GM20000 (cell line): Measurements from ENCODE around the gene CNTN3.

ENCODE experiments used
- DNase-seq: peaks from one replicate; pipeline ENCODE4 v3.0.0; 2012; ENCODE audit warnings: low spot score
- TF ChIP-seq, protein P1 (sequence below): IDR thresholded peaks from 2 replicates; pipeline ENCODE4 v1.5.1; 2012; ENCODE audit warnings: mild to moderate bottlenecking, control low read depth; ENCODE audit errors: extremely low read depth, missing control alignments

Gene CNTN3

DNA sequence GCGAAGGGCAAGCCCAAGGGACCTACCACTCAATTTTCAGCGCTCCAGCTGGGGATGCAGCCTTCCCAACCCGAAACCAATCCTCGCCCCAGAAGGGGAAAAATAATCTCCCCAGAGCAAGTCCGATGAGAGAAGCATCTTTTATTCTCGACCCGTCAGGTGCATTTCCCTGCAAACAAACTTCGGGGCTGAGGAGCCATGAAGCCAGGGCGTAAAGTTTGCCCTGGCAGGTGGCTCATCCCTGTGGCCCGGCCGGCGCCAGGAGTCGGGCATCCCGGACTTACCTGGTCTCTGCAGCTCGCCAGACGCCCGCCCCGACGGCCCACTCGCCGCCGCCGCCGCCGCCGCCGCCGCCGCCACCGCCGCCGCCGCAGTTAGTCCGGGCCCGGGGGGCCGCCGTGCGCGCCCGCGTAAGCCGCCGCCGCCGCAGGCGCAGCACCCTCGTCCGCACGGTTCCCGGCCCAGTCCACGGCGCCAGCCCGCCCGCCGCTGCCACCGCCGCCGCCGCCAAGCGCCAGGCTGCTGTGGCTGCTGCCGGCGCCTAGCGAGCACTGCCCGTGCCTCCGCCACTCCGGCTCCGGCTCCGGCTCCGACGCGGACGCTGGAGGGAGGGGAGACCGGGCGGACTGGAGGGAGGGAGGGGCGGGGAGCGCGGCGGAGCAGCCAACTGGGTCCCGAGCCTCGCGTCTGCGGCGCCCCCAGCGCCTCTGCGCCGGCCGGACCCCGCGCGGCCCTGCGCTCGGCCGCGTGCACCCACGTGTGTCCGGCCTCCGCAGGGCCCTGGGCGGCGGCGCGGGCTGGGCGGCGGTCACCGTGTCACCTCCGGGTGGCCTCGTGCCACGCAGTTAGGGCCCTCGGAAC lies at the start of gene CNTN3:
Gene CNTN3, minus strand, starts transcription at position 553 of the 861 bp plus-strand sequence. CDS start 93,547 bp downstream, outside the sequence.
- TF ChIP-seq, protein P1, sequence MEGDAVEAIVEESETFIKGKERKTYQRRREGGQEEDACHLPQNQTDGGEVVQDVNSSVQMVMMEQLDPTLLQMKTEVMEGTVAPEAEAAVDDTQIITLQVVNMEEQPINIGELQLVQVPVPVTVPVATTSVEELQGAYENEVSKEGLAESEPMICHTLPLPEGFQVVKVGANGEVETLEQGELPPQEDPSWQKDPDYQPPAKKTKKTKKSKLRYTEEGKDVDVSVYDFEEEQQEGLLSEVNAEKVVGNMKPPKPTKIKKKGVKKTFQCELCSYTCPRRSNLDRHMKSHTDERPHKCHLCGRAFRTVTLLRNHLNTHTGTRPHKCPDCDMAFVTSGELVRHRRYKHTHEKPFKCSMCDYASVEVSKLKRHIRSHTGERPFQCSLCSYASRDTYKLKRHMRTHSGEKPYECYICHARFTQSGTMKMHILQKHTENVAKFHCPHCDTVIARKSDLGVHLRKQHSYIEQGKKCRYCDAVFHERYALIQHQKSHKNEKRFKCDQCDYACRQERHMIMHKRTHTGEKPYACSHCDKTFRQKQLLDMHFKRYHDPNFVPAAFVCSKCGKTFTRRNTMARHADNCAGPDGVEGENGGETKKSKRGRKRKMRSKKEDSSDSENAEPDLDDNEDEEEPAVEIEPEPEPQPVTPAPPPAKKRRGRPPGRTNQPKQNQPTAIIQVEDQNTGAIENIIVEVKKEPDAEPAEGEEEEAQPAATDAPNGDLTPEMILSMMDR: no peak
- DNase-seq: no peak

DNA sequence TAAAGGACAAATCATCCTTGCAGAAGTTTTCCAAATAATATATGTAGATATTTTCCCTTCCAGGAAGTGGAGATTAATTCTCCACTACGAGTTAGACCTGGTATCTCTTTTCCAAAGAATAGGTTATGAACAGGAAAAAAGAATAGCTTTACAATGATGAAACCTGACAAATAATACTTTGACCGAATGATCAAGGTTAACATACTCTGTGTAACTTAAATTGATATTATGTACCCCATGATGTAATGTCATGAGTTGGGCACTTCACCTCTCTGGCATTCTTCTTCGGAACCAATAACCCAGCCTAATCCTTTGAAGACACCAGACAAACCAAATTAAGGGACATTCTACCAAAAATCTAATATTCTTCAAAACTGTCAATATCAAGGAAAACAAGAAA lies 48.7 kb upstream of the CNTN3 start:
- TF ChIP-seq, protein P1: no peak
- no peak for DNase-seq

DNA sequence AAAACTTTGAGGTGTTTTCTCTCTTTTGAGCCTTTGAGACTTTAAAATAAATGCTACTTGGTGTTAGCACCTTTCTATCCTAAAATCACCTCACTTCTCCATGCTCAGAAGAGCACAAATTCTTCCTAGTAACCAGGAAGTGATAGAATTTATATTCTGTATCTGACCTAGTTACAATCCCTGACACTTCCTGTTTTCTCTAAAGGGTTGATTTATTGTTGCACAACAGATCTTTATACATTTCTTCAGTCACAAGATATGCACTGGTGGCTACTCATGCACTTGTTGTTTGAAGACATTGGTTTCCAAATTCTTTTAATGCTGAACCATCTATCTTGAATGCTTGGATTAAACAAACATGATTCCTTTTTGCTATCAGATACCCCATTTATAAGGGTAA lies 47.2 kb upstream of the CNTN3 start:
- TF ChIP-seq, protein P1: no peak
- no peak for DNase-seq

DNA sequence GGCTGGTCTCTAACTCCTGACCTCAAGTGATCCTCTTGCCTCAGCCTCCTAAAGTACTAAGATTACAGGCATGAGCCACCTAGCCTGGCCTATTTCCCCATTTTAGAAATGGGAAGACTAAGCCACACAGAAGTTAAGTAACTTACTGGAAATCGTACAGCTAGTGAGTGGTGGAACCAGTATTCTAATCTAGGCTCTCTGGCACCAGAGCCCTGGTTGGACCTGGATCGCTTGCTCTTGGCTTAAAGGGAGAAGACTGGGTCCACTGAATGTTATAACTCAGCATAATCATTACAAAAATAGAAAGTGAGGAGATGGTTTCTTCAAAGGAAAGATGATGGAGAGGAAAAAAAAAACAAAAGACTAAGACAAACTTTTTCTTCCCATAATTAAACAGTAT lies 37.4 kb upstream of the CNTN3 start:
- TF ChIP-seq, protein P1: no peak
- DNase-seq: no peak

DNA sequence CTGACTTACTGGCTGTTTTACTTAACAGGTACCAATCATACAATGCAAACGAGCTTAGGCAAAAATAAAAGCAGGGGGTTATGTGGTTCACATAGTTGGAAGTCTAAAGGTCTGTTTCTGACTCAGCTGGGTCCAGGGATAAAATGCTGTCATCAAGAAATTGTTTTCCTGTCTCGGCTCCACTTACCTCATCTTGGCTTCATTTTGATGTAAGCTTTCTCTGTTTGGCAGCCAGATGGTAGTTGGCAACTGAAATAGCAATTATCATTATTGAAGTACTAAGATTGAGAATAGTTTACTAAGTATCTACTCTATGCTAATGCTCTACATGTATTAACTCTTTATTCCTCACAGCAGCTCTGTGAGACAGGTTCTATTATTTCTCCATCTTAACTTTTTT lies 36.8 kb upstream of the CNTN3 start:
- no peak for DNase-seq

DNA sequence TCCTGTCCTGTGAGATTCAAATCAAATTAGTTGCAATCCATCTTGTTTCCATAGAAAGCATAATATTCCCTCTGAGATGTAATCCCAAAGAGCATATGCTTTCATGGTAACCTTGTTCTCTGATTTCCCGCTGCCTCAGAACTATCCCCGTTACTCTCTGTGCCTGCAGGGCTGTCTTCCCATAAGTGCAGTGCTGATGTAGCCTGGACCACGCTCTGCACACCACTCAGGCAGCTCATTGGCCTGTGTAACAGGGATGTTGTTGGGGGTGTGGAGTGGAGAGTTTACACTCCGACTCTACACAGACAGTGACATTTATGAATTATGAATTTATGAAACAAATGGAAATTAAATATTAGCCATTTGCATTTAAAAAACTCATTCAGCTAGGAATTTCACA lies 33.6 kb upstream of the CNTN3 start:
- no peak for DNase-seq

More for the DNA sequence above, 36.8 kb upstream of the CNTN3 start:
- TF ChIP-seq, protein P1: no peak

DNA sequence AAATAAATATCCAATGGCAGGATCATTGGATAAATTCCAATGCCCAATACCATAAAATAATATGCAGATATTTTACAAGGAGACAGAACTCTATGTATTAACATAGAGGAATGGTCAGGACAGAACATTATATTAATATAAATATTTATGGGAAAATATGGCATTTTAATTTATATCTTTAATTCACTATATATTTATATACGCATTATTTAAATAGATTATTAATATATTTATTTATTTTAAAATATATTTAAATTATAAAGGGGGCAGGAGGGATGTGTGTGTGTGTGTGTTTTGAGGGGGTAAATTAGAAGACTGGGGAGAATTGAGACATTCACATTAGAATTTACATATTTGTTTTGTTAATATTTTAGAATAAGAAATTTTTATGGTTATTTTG lies 31.6 kb upstream of the CNTN3 start:
- TF ChIP-seq, protein P1: no peak
- DNase-seq: no peak

More for the DNA sequence above, 33.6 kb upstream of the CNTN3 start:
- TF ChIP-seq, protein P1: no peak
